Measurements from ENCODE around the gene MEF2A. TPM values are rescaled to one million over a fixed set of nuclear protein-coding genes. Genes with fewer than 3 reads are reported as not detected.

Gene MEF2A
- total and polyA plus RNA-seq, 12 donors, result 20.6 to 91.7 (median 50.1) TPM

- TF ChIP-seq POLR2A (IDR thresholded peaks at IDR 0.05), result no peak
- TF ChIP-seq, protein P1, sequence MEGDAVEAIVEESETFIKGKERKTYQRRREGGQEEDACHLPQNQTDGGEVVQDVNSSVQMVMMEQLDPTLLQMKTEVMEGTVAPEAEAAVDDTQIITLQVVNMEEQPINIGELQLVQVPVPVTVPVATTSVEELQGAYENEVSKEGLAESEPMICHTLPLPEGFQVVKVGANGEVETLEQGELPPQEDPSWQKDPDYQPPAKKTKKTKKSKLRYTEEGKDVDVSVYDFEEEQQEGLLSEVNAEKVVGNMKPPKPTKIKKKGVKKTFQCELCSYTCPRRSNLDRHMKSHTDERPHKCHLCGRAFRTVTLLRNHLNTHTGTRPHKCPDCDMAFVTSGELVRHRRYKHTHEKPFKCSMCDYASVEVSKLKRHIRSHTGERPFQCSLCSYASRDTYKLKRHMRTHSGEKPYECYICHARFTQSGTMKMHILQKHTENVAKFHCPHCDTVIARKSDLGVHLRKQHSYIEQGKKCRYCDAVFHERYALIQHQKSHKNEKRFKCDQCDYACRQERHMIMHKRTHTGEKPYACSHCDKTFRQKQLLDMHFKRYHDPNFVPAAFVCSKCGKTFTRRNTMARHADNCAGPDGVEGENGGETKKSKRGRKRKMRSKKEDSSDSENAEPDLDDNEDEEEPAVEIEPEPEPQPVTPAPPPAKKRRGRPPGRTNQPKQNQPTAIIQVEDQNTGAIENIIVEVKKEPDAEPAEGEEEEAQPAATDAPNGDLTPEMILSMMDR (IDR thresholded peaks at IDR 0.05), result no peak
- 65 to 74% (median 71%) methylated on average over 2 of the region's 2 CpGs for WGBS, 4 donors
- Histone ChIP-seq H3K36me3 (replicated peaks in 1 of 2) (no peaks in the 10 kb centered on the region), H3K9me3 (replicated peaks in 1 of 3) (no peaks in the 10 kb centered on the region), H3K4me1 (replicated peaks in 1 of 2) (peaks cover under 1 to 44% of the 10 kb centered on the region in 2 donors), H3K4me3 (no peak overlapping the region), H3K27me3 (no peaks in the 10 kb centered on the region), H3K27ac (no peak overlapping the region)
- DNase-seq, result no peak
- intact Hi-C loops (cut with DNase I), result no loop called here
Observed at GRCh38 chr15:99619712-99620111, 53.9 kb downstream of the MEF2A start.

- intact Hi-C loops (cut with DNase I), result no loop called here
- no peak overlapping the region for H3K4me3 ChIP-seq
- peaks cover 0 to 4% (median 0%) of the 10 kb centered on the region in 3 donors for H3K9me3 ChIP-seq (replicated peaks in 1 of 3)
- peaks cover 0 to 39% of the 10 kb centered on the region in 2 donors for H3K4me1 ChIP-seq (replicated peaks in 1 of 2)
- 82 to 90% (median 87%) methylated on average over 6 of the region's 6 CpGs for WGBS, 4 donors
- no peaks in the 10 kb centered on the region for H3K27me3 ChIP-seq
- no peak overlapping the region for H3K27ac ChIP-seq
- H3K36me3 ChIP-seq (replicated peaks in 1 of 2), result no peaks in the 10 kb centered on the region
- DNase-seq, result no peak
- TF ChIP-seq POLR2A (IDR thresholded peaks at IDR 0.05), result no peak
- TF ChIP-seq, protein P1 (IDR thresholded peaks at IDR 0.05), result no peak
Observed at GRCh38 chr15:99620178-99620577, 54.4 kb downstream of the MEF2A start.

- no peak for DNase-seq
- intact Hi-C loops (cut with DNase I), result no loop called here
- H3K27ac ChIP-seq, result no peak overlapping the region
- H3K36me3 ChIP-seq (replicated peaks in 1 of 2), result no peaks in the 10 kb centered on the region
- H3K4me1 ChIP-seq (replicated peaks in 1 of 2), result peaks cover 0 to 31% of the 10 kb centered on the region in 2 donors
- H3K27me3 ChIP-seq, result no peaks in the 10 kb centered on the region
- no peak overlapping the region for H3K4me3 ChIP-seq
- no peak for TF ChIP-seq POLR2A (IDR thresholded peaks at IDR 0.05)
- TF ChIP-seq, protein P1 (IDR thresholded peaks at IDR 0.05), result no peak
- peaks cover 0 to 5% (median 0%) of the 10 kb centered on the region in 3 donors for H3K9me3 ChIP-seq (replicated peaks in 1 of 3)
Observed at GRCh38 chr15:99621767-99622166, 56.0 kb downstream of the MEF2A start.

DNA sequence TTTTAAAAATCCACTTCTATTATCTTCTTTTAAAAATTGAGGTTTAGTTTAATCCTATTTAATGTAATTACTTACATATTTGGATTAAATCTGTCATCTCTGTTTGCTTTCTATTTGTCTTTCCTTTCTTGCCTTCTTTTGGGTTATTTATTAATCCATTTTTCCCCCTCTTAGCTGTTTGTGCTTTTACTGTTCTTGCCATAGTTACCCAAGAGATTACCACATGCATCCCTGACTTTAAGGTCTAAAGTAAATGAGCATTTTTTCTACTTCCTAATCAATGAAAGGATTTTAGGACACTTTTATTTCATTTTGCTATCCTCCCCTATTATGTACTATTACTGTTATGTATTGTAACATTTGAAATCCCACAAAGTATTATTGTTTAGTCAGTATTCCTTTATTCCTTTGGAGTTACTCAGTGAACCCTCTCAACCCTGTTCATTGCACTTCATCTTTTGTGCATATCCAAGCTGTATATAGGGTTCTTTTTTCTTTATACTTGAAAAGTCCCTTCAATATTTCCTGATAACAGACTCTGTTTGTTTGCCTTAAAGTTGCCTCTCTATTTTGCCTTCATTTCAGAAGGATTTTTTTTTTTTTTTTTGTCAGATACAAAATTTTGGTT is 62.7 kb downstream of the MEF2A start:
- Histone ChIP-seq H3K36me3 (replicated peaks in 1 of 2) (no peaks in the 10 kb centered on the region), H3K4me3 (no peak overlapping the region), H3K4me1 (replicated peaks in 1 of 2) (peaks cover 13 to 44% of the 10 kb centered on the region in 2 donors), H3K27me3 (no peaks in the 10 kb centered on the region), H3K9me3 (replicated peaks in 1 of 3) (peaks cover 0 to 5% (median 0%) of the 10 kb centered on the region in 3 donors), H3K27ac (no peak overlapping the region)
- TF ChIP-seq, protein P1 (IDR thresholded peaks at IDR 0.05), result no peak
- intact Hi-C loops (cut with DNase I), result no loop called here
- no peak for DNase-seq
